Measurements from ENCODE around the gene SRXN1.
"Not testable (repeated sequence)": the region's sequence is repeated elsewhere in the genome, so short reads cannot be mapped to it uniquely, and the experiment has no call there.

The SRXN1 gene

DNA sequence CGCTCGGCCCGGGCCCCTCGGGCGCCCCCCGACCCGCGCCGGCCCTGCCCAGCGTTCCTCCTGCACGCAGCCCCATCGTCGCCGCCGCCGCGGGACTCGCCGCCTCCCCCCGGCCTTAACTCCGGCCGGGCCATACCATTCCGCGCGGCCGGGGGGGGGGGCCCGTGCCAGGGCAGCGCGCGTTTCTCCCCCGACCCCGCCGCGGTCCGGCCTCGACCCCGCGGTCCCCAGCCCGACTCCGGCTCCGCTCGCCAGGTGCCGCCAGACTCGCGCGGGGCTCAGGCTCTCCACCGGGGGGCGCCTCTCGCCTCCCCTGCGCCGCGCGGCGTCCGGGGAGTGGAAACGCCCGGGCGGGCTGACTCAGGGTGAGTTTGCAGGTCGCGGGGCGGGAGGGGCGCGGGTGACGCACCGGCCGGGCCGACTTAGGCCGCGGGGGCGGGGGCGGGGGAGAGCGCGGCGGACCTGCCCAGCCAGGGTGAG is at the start of gene SRXN1:
SRXN1 (minus strand) TSS at position 91 of the 480 bp plus-strand sequence; CDS start at position 76, 15 bp downstream.
- no peak for DNase-seq (ENCODE audit: low read depth, low spot score)
- H3K9me3 ChIP-seq (ENCODE audit: low read depth, low read length) = no peaks in the 10 kb centered on the region
- no peak within 1 kb of the TSS for H3K27ac ChIP-seq
- peaks cover 4% of the 10 kb centered on the region; the same call in 1 of the 2 replicates for H3K36me3 ChIP-seq (ENCODE audit: insufficient read depth, low read length)
- peak within 1 kb of the TSS; percentile 73 for H3K9ac ChIP-seq (ENCODE audit: insufficient read length)
- peak within 1 kb of the TSS; percentile 82 for H3K4me3 ChIP-seq
- no peak for TF ChIP-seq EZH2 (IDR thresholded peaks at IDR 0.05)
- TF ChIP-seq POLR2AphosphoS5 (IDR thresholded peaks at IDR 0.05; ENCODE audit: borderline replicate concordance, low read depth, low read length) = no peak
- TF ChIP-seq FOXP2 (optimal IDR thresholded peaks at IDR 0.05; ENCODE audit: control extremely low read depth, extremely low read length, insufficient read depth) = no peak

DNA sequence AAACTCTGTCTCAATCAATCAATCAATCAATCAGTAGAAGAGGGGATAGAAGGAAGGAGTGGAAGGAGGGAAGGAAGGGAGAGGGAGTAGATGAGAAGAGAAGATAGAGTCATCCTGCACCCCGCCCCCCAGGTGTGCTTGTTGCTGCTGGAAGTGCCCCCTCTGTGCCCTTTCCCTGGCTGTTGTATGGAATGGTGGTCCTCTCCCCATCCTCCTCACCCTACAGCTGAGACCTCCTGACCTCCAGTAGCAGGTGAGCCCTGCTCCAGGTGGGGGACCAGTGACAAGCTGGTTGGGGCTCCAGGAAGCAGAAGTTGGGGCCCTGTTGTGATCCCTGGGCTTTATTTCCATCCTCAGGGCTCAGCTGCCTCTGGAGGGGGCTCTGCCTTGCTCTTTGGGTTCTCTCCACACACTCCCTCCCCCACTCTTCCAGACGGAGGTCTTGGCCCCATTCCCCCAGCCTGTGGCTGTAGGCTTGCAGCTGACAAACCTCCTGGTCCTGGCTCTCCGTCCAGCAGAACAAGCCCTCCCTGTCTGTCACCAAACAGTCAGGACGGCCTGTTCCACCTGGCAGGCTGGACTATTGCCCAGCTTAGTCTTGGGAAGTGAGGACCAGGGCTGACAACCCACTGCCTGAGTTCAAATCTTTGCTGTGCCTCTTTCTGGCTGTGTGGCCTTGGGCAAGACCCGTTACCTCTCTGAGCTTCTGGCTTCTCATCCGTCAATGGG is 48.6 kb upstream of the SRXN1 start:
- TF ChIP-seq POLR2AphosphoS5 (IDR thresholded peaks at IDR 0.05; ENCODE audit: borderline replicate concordance, low read depth, low read length) = no peak
- no peak for TF ChIP-seq FOXP2 (optimal IDR thresholded peaks at IDR 0.05; ENCODE audit: control extremely low read depth, extremely low read length, insufficient read depth)
- no peak for TF ChIP-seq EZH2 (IDR thresholded peaks at IDR 0.05)
- H3K4me3 ChIP-seq = no peak overlapping the region
- DNase-seq (ENCODE audit: low read depth, low spot score) = no peak
- no peaks in the 10 kb centered on the region for H3K9me3 ChIP-seq (ENCODE audit: low read depth, low read length)
- H3K27ac ChIP-seq = no peak overlapping the region
- H3K9ac ChIP-seq (ENCODE audit: insufficient read length) = no peak overlapping the region
- no peaks in the 10 kb centered on the region for H3K36me3 ChIP-seq (ENCODE audit: insufficient read depth, low read length)

DNA sequence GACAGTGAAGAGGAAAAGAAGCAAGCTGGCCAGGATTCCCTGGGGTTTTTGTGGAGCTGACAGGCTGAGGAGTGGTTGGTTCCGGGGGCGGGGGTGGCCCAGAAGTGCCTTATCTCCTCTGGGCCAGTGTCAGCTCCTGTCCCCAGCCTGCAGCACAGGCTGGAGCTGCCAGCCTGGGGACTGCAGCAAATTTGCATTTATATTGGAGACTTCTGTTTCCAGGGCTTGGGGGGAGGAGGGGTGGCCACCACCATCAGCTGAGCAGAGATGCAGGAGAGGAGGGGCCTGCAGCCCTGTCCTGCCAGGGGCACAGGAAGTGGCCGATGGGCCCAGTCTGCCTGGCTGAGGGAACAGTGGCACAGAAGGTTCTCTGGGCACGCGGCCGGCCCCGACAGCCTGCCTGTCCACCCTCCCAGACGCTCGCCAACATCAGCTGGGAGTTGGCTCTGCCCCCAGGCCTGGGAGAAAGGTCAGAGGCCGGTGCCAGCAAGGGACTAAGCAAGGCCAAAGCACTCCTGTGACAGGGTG is 46.9 kb upstream of the SRXN1 start:
- Histone ChIP-seq H3K27ac (no peak overlapping the region), H3K36me3 (ENCODE audit: insufficient read depth, low read length) (no peaks in the 10 kb centered on the region), H3K9ac (ENCODE audit: insufficient read length) (no peak overlapping the region), H3K9me3 (ENCODE audit: low read depth, low read length) (no peaks in the 10 kb centered on the region), H3K4me3 (no peak overlapping the region)
- DNase-seq (ENCODE audit: low read depth, low spot score) = no peak
- TF ChIP-seq FOXP2 (optimal IDR thresholded peaks at IDR 0.05; ENCODE audit: control extremely low read depth, extremely low read length, insufficient read depth) (no peak), EZH2 (IDR thresholded peaks at IDR 0.05) (no peak), POLR2AphosphoS5 (IDR thresholded peaks at IDR 0.05; ENCODE audit: borderline replicate concordance, low read depth, low read length) (no peak)

DNA sequence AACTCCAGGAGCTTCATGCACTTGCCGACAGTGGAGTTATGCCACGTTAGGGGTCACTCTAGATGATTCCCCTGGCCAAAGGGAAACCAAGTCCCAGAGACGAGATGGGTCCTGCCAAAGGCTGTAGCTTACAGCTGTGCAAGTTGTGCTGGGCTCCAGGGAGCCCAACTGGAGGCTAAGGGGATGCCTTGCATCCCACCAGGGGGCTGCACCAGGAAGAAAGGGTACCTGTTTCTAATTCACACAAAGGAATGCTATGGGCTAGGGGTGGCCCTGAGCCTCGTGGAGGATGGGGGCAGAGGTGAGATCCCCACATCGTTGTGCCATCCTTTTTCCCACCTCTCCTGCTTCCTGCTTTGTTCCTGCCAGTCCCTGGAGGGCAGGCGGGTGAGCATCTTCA is 46.3 kb upstream of the SRXN1 start:
- Histone ChIP-seq H3K36me3 (ENCODE audit: insufficient read depth, low read length) (no peaks in the 10 kb centered on the region), H3K27ac (no peak overlapping the region), H3K9ac (ENCODE audit: insufficient read length) (no peak overlapping the region), H3K9me3 (ENCODE audit: low read depth, low read length) (no peaks in the 10 kb centered on the region), H3K4me3 (no peak overlapping the region)
- no peak for TF ChIP-seq FOXP2 (optimal IDR thresholded peaks at IDR 0.05; ENCODE audit: control extremely low read depth, extremely low read length, insufficient read depth)
- no peak for TF ChIP-seq POLR2AphosphoS5 (IDR thresholded peaks at IDR 0.05; ENCODE audit: borderline replicate concordance, low read depth, low read length)
- no peak for TF ChIP-seq EZH2 (IDR thresholded peaks at IDR 0.05)
- no peak for DNase-seq (ENCODE audit: low read depth, low spot score)

DNA sequence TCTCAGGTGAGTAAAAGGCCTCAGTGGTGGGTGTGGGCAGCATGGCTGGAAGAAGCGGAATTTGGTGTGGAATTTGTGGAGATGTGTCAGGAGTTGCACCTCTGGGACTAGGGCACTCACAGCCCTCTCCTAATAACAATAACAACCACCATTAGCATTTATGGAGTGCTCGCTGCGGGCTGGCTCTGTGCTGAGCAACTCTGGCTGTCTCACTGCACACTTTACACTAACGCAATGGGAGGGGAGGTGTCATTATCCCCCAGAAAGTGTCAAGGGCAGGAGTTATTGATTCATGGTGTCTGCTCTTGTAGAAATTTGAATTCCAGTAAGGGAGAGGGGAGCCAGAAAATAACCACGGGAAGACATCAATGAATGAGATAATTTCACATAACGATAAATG is 45.3 kb upstream of the SRXN1 start:
- Histone ChIP-seq H3K36me3 (ENCODE audit: insufficient read depth, low read length) (no peaks in the 10 kb centered on the region), H3K27ac (no peak overlapping the region), H3K9ac (ENCODE audit: insufficient read length) (no peak overlapping the region), H3K9me3 (ENCODE audit: low read depth, low read length) (no peaks in the 10 kb centered on the region), H3K4me3 (no peak overlapping the region)
- no peak for DNase-seq (ENCODE audit: low read depth, low spot score)
- TF ChIP-seq POLR2AphosphoS5 (IDR thresholded peaks at IDR 0.05; ENCODE audit: borderline replicate concordance, low read depth, low read length) (no peak), EZH2 (IDR thresholded peaks at IDR 0.05) (no peak), FOXP2 (optimal IDR thresholded peaks at IDR 0.05; ENCODE audit: control extremely low read depth, extremely low read length, insufficient read depth) (no peak)

DNA sequence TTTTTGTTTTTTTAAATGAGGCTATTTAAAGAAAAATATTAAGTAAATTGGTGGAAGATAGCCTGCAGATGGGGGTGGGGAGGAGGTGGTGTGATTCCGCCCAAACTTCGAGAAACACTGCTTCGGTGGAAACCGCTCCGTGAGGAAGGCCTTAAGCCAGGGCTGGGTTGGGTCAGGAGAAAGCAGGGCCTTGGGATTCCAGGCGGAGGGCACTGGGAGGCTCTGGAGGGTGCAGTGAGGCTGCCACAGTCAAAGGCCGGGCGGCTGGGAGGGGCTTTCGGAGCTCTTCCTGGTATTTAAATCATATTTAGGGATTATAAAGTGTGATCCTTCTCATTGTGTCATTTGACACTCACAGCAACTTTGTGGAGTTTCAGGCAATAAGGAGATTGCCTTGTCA is 44.8 kb upstream of the SRXN1 start:
- Histone ChIP-seq H3K36me3 (ENCODE audit: insufficient read depth, low read length) (no peaks in the 10 kb centered on the region), H3K4me3 (no peak overlapping the region), H3K9me3 (ENCODE audit: low read depth, low read length) (no peaks in the 10 kb centered on the region), H3K9ac (ENCODE audit: insufficient read length) (no peak overlapping the region), H3K27ac (no peak overlapping the region)
- no peak for DNase-seq (ENCODE audit: low read depth, low spot score)
- TF ChIP-seq FOXP2 (optimal IDR thresholded peaks at IDR 0.05; ENCODE audit: control extremely low read depth, extremely low read length, insufficient read depth) = no peak
- TF ChIP-seq EZH2 (IDR thresholded peaks at IDR 0.05) = no peak
- TF ChIP-seq POLR2AphosphoS5 (IDR thresholded peaks at IDR 0.05; ENCODE audit: borderline replicate concordance, low read depth, low read length) = no peak

DNA sequence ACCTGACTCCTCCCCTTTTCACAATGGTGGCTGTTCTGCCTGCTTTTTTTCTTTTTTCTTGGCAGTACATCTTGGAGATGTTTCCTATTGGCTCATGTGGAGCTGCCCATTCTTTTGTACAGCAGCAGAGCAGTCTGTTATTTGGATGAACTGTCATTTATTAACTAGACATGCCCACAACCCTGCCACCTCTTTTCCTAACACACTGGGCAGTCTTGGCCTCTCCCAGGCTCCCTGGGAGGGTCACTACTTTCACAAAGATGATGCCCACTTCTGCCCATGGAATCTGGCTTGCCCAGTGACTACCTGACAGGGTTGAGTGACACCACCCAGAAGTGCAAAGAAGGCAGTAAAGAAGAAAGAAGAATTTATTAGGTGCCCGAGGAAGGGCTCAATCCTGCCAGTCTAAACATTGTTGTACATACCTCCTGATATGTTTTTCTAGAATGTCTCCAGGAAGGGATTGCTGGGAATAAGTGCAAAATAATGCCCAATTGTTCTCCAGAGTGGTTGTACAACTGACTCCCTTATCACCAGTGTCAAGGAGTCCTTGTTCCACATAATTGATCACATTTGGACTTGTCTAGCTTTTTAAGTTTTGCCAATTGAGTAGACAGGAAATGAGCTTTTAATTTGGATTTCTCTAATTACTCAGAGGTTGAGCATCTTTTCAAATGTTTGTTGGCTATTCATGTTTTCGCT is 42.3 kb upstream of the SRXN1 start:
- no peak for TF ChIP-seq EZH2 (IDR thresholded peaks at IDR 0.05)
- no peak for TF ChIP-seq FOXP2 (optimal IDR thresholded peaks at IDR 0.05; ENCODE audit: control extremely low read depth, extremely low read length, insufficient read depth)
- no peak for TF ChIP-seq POLR2AphosphoS5 (IDR thresholded peaks at IDR 0.05; ENCODE audit: borderline replicate concordance, low read depth, low read length)
- Histone ChIP-seq H3K4me3 (no peak overlapping the region), H3K9ac (ENCODE audit: insufficient read length) (no peak overlapping the region), H3K9me3 (ENCODE audit: low read depth, low read length) (no peaks in the 10 kb centered on the region), H3K27ac (no peak overlapping the region), H3K36me3 (ENCODE audit: insufficient read depth, low read length) (no peaks in the 10 kb centered on the region)
- DNase-seq (ENCODE audit: low read depth, low spot score) = no peak

DNA sequence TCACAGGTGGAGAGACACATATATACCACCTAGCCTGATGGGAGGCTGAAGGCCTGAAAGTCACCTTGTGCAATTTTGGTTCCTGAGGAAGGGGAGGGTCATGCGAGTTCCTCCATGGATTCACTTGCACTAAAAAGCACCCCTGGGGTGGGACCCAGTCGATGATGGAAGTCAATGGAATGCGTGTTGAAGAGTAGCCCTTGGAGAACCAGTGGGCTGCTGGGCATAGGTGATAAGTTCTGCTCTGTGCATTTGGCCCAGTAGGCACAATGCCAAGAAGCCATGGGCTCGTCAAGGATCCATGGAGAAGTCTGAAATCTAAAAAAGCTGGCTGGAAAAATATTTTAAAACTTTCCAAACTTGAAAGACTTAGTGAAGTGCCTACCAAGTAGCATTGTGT is 41.5 kb upstream of the SRXN1 start:
- TF ChIP-seq EZH2 (IDR thresholded peaks at IDR 0.05) (no peak), FOXP2 (optimal IDR thresholded peaks at IDR 0.05; ENCODE audit: control extremely low read depth, extremely low read length, insufficient read depth) (no peak), POLR2AphosphoS5 (IDR thresholded peaks at IDR 0.05; ENCODE audit: borderline replicate concordance, low read depth, low read length) (no peak)
- no peak overlapping the region for H3K4me3 ChIP-seq
- no peak for DNase-seq (ENCODE audit: low read depth, low spot score)
- H3K9ac ChIP-seq (ENCODE audit: insufficient read length) = no peak overlapping the region
- no peak overlapping the region for H3K27ac ChIP-seq
- no peaks in the 10 kb centered on the region for H3K9me3 ChIP-seq (ENCODE audit: low read depth, low read length)
- H3K36me3 ChIP-seq (ENCODE audit: insufficient read depth, low read length) = no peaks in the 10 kb centered on the region

DNA sequence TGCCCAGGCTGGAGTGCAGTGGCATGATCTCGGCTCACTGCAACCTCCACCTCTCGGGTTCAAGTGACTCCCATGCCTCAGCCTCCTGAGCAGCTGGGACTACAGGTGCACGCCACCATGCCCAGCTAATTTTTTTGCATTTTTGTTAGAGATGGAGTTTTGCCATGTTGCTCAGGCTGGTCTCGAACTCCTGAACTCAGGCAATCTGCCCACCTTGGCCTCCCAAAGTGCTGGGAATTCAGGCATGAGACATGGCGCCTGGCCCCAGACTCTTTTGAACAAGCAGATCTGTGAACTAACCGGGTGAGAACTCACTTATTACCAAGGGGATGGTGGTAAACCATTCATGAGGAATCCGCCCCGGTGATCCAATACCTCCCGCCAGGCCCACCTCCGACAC is 40.8 kb upstream of the SRXN1 start:
- DNase-seq (ENCODE audit: low read depth, low spot score); H3K36me3 ChIP-seq (ENCODE audit: insufficient read depth, low read length); H3K9ac ChIP-seq (ENCODE audit: insufficient read length); H3K9me3 ChIP-seq (ENCODE audit: low read depth, low read length); H3K27ac ChIP-seq; H3K4me3 ChIP-seq: not testable (repeated sequence)
